ENCODE data around the gene MEG3. TPM values are rescaled to one million over a fixed set of nuclear protein-coding genes. Genes with fewer than 3 reads are reported as not detected.

The MEG3 gene
- total and polyA plus RNA-seq, 8 donors = 15.9 to 398 (median 329) TPM

- H3K4me1 ChIP-seq = no peaks in the 10 kb centered on the region
Observed at GRCh38 chr14:100785626-100786025, 40.3 kb upstream of the MEG3 start.

GRCh38 chr14:100786131-100786530 lies 39.8 kb upstream of the MEG3 start:
- no peak overlapping the region for H3K4me3 ChIP-seq
- H3K4me1 ChIP-seq = no peaks in the 10 kb centered on the region
- no peaks in the 10 kb centered on the region for H3K36me3 ChIP-seq
- peaks cover 0 to 6% of the 10 kb centered on the region in 2 donors for H3K27me3 ChIP-seq
- ATAC-seq (no peak), DNase-seq (no peak)
- no peak for TF ChIP-seq CTCF (IDR thresholded peaks at IDR 0.05)
- no peak overlapping the region for H3K27ac ChIP-seq
- H3K9me3 ChIP-seq = no peaks in the 10 kb centered on the region
- intact Hi-C loops (cut with DNase I) = no loop called here

More at GRCh38 chr14:100785626-100786025, 40.3 kb upstream of the MEG3 start:
- no peak overlapping the region for H3K27ac ChIP-seq
- peaks cover 0 to 2% of the 10 kb centered on the region in 2 donors for H3K27me3 ChIP-seq
- H3K9me3 ChIP-seq = no peaks in the 10 kb centered on the region
- ATAC-seq (no peak), DNase-seq (no peak)
- no peak for TF ChIP-seq CTCF (IDR thresholded peaks at IDR 0.05)
- no peak overlapping the region for H3K4me3 ChIP-seq
- no peaks in the 10 kb centered on the region for H3K36me3 ChIP-seq
- intact Hi-C loops (cut with DNase I) = no loop called here

GRCh38 chr14:100786576-100787219 lies 39.2 kb upstream of the MEG3 start:
- Histone ChIP-seq H3K36me3 (no peaks in the 10 kb centered on the region), H3K4me3 (no peak overlapping the region), H3K27ac (no peak overlapping the region), H3K4me1 (no peaks in the 10 kb centered on the region), H3K27me3 (peaks cover 0 to 6% of the 10 kb centered on the region in 2 donors), H3K9me3 (no peaks in the 10 kb centered on the region)
- intact Hi-C loops (cut with DNase I) = no loop called here
- ATAC-seq (no peak), DNase-seq (no peak)
- no peak for TF ChIP-seq CTCF (IDR thresholded peaks at IDR 0.05)

GRCh38 chr14:100787659-100788058 lies 38.3 kb upstream of the MEG3 start:
- no peak for TF ChIP-seq CTCF (IDR thresholded peaks at IDR 0.05)
- no peak overlapping the region for H3K4me3 ChIP-seq
- H3K36me3 ChIP-seq = no peaks in the 10 kb centered on the region
- H3K4me1 ChIP-seq = no peaks in the 10 kb centered on the region
- no peak for DNase-seq
- no peak overlapping the region for H3K27ac ChIP-seq
- peaks cover 0 to 12% of the 10 kb centered on the region in 2 donors for H3K27me3 ChIP-seq
- intact Hi-C loops (cut with DNase I) = no loop called here
- no peak for ATAC-seq
- no peaks in the 10 kb centered on the region for H3K9me3 ChIP-seq

GRCh38 chr14:100788517-100788916 lies 37.4 kb upstream of the MEG3 start:
- Histone ChIP-seq H3K4me1 (no peaks in the 10 kb centered on the region), H3K4me3 (no peak overlapping the region), H3K27me3 (peaks cover 0 to 18% of the 10 kb centered on the region in 2 donors), H3K9me3 (no peaks in the 10 kb centered on the region), H3K27ac (no peak overlapping the region), H3K36me3 (no peaks in the 10 kb centered on the region)
- TF ChIP-seq CTCF (IDR thresholded peaks at IDR 0.05) = no peak
- DNase-seq = no peak
- no peak for ATAC-seq
- intact Hi-C loops (cut with DNase I) = no loop called here
